Testis (tissue), 2 donors: Measurements from ENCODE around the gene SUSD6.

ENCODE experiments used
- POLR2A ChIP-seq: fragments of 450-650 bp; IDR thresholded peaks from one replicate; pipeline ENCODE4 v1.6.1; 2017; ENCODE audit warnings: antibody characterized with exemption, mild to moderate bottlenecking, moderate library complexity
- TF ChIP-seq, protein P1 (sequence below), 3 experiments: fragments of 450-650 bp in 2 of 3; fragments of 200-600 bp in 1 of 3; sonication (generic) in 1 of 3; IDR thresholded peaks; one replicate each; pipeline ENCODE4 v1.5.1; 2016 to 2019; ENCODE audit warnings: antibody characterized with exemption in 3 of 3, mild to moderate bottlenecking in 2 of 3, moderate library complexity in 1 of 3

DNA sequence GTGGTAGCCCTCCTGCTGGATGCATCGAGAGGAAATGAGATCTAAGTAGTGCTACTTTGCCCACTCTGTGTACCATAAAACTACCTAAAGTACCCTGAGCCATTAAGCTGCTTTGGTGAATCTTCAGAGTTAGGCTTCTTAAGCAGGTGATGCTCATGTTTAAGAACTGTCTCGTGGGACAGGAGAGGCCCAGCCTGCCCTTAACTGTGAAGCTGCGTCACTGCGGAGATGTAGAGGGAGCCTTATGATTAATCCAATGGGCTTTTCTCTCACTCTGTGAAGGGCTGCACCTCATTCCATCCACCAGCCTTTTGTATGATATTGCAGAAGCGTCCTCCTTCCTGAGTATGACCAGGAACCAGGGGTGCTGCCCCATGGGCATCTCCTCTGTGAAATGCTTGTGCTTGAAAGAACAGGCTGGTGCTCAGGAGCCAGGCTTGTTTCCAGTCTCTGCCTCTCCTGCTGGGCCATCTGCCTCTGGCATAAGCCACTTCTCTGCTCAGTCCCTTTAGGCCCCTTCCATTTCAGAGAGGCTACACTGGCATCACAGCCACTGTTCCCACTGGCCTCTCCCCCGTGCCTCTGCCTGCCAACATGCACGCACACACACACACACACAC, 30.0 kb upstream of the SUSD6 start:
- TF ChIP-seq, protein P1, sequence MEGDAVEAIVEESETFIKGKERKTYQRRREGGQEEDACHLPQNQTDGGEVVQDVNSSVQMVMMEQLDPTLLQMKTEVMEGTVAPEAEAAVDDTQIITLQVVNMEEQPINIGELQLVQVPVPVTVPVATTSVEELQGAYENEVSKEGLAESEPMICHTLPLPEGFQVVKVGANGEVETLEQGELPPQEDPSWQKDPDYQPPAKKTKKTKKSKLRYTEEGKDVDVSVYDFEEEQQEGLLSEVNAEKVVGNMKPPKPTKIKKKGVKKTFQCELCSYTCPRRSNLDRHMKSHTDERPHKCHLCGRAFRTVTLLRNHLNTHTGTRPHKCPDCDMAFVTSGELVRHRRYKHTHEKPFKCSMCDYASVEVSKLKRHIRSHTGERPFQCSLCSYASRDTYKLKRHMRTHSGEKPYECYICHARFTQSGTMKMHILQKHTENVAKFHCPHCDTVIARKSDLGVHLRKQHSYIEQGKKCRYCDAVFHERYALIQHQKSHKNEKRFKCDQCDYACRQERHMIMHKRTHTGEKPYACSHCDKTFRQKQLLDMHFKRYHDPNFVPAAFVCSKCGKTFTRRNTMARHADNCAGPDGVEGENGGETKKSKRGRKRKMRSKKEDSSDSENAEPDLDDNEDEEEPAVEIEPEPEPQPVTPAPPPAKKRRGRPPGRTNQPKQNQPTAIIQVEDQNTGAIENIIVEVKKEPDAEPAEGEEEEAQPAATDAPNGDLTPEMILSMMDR (IDR thresholded peaks at IDR 0.05), result no peak
- no peak for TF ChIP-seq POLR2A
